Measurements from ENCODE around the gene GPRIN2. TPM values are rescaled to one million over a fixed set of nuclear protein-coding genes. Genes with fewer than 3 reads are reported as not detected.
A peak's percentile ranks its signal among the peaks of the same experiment; 100 is the strongest.
"Not testable (repeated sequence)": the region's sequence is repeated elsewhere in the genome, so short reads cannot be mapped to it uniquely, and the experiment has no call there.

Gene GPRIN2
- total RNA-seq, 3 donors from 2014 or later: 5.9 to 6.9 TPM; not detected in 1

DNA sequence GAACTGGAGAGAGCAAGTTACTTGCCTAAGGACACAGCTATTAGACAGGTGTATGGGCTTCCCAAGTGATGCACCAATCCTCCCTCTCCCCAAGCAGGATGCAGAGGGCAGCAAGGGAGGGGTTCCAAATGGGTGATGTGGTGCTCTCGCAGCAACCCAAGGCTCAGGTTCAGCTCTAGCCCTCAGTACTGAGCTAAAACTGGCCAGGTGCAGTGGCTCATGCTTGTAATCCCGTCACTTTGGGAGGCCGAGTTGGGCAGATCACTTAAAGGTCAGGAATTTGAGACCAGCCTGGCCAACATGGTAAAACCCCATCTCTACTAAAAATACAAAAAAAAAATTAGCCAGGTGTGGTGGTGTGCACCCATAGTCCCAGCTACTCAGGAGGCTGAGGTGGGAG, 40.7 kb downstream of the GPRIN2 start:
- no peaks in the 10 kb centered on the region for H3K9me3 ChIP-seq
- no peak overlapping the region for H3K4me3 ChIP-seq
- no peak for TF ChIP-seq POLR2AphosphoS5 (IDR thresholded peaks at IDR 0.05)
- TF ChIP-seq POLR2A (IDR thresholded peaks at IDR 0.05): no peak
- TF ChIP-seq, protein P1, sequence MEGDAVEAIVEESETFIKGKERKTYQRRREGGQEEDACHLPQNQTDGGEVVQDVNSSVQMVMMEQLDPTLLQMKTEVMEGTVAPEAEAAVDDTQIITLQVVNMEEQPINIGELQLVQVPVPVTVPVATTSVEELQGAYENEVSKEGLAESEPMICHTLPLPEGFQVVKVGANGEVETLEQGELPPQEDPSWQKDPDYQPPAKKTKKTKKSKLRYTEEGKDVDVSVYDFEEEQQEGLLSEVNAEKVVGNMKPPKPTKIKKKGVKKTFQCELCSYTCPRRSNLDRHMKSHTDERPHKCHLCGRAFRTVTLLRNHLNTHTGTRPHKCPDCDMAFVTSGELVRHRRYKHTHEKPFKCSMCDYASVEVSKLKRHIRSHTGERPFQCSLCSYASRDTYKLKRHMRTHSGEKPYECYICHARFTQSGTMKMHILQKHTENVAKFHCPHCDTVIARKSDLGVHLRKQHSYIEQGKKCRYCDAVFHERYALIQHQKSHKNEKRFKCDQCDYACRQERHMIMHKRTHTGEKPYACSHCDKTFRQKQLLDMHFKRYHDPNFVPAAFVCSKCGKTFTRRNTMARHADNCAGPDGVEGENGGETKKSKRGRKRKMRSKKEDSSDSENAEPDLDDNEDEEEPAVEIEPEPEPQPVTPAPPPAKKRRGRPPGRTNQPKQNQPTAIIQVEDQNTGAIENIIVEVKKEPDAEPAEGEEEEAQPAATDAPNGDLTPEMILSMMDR (IDR thresholded peaks at IDR 0.05): no peak
- H3K4me1 ChIP-seq: no peaks in the 10 kb centered on the region
- H3K27me3 ChIP-seq: peaks cover 0 to 6% of the 10 kb centered on the region in 2 donors
- no peak overlapping the region for H3K27ac ChIP-seq
- DNase-seq (ENCODE audit: low spot score in 2 of 2): peak; percentile 7 to 19
- no peaks in the 10 kb centered on the region for H3K36me3 ChIP-seq
- intact Hi-C loops (cut with DNase I; ENCODE audit: low total_unique reads): no loop called here

DNA sequence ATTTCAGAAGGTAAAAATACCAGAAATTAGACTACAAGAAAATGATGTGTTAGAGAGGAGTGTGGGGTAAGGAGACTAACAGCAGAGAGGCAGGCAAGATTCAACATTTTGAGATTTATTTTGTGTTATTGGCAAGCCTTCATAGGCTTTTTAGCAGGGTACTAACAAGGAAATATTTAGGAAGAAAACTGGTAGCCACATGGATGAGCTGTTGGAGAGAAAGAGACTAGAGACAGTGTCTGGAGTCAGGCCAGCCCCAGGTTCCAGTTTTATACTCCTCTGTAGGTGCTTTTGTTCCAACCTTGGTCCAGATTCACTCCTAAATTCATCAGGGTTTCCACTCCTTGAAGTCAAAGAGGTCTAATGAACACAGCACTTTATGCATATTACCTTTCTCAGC, 41.1 kb downstream of the GPRIN2 start:
- no peak overlapping the region for H3K27ac ChIP-seq
- no peak overlapping the region for H3K4me3 ChIP-seq
- intact Hi-C loops (cut with DNase I; ENCODE audit: low total_unique reads): no loop called here
- no peak for TF ChIP-seq POLR2A (IDR thresholded peaks at IDR 0.05)
- H3K9me3 ChIP-seq: no peaks in the 10 kb centered on the region
- peaks cover 0 to 6% of the 10 kb centered on the region in 2 donors for H3K27me3 ChIP-seq
- no peaks in the 10 kb centered on the region for H3K4me1 ChIP-seq
- no peaks in the 10 kb centered on the region for H3K36me3 ChIP-seq
- DNase-seq (ENCODE audit: low spot score in 2 of 2): no peak

DNA sequence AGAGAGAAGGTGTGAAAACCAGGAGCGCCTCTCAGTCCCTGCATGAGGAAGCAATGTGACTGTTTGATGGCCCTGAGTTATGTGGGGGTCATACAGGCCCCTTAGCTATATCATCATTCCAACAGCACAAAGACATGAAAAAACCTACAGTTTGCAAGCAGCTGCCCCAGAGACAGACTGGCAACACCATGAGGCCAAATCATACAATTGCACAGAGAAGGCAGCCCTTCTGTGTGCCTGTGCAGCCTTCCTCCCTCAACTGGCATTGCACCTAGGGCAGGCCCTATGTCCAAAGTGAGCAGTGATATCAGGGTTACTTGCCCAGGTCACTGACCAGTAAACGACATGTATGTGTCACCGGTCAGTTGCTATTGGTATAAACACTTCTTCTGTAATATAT, 41.6 kb downstream of the GPRIN2 start:
- no peaks in the 10 kb centered on the region for H3K9me3 ChIP-seq
- TF ChIP-seq, protein P1 (IDR thresholded peaks at IDR 0.05): no peak
- TF ChIP-seq POLR2A (IDR thresholded peaks at IDR 0.05) (no peak), POLR2AphosphoS5 (IDR thresholded peaks at IDR 0.05) (no peak)
- H3K4me1 ChIP-seq: no peaks in the 10 kb centered on the region
- H3K27ac ChIP-seq: no peak overlapping the region
- no peak overlapping the region for H3K4me3 ChIP-seq
- intact Hi-C loops (cut with DNase I; ENCODE audit: low total_unique reads): no loop called here
- H3K27me3 ChIP-seq: peaks cover 0 to 6% of the 10 kb centered on the region in 2 donors
- peak; percentile 9 to 14 for DNase-seq (ENCODE audit: low spot score in 2 of 2)
- H3K36me3 ChIP-seq: no peaks in the 10 kb centered on the region

DNA sequence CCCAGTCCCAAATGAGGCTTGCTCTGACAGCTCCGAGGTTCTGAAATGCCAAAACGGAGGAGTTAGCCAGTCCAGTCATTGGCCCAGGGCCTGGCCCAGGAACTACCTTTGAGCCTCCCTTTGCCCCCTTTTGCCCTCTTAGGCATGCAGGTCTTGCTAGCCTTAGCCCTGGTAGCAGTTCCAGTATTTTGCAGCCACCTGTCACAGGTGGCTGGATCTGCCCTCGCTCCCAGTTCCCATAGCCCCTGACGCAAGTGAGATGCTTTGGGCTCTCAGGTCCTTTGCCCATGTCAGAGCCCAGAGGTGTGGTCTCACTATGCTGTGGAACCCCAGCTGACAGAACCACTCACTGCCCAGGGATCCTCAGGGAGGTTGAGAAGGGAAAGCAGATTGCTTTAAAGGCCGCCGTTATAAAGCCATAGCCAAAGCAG, 42.0 kb downstream of the GPRIN2 start:
- TF ChIP-seq POLR2A (IDR thresholded peaks at IDR 0.05): no peak
- Histone ChIP-seq H3K27me3 (peaks cover 0 to 6% of the 10 kb centered on the region in 2 donors), H3K4me1 (no peaks in the 10 kb centered on the region), H3K36me3 (no peaks in the 10 kb centered on the region), H3K27ac (no peak overlapping the region), H3K4me3 (no peak overlapping the region), H3K9me3 (no peaks in the 10 kb centered on the region)
- peak; percentile 15 to 43 for DNase-seq (ENCODE audit: low spot score in 2 of 2)
- intact Hi-C loops (cut with DNase I; ENCODE audit: low total_unique reads): no loop called here

DNA sequence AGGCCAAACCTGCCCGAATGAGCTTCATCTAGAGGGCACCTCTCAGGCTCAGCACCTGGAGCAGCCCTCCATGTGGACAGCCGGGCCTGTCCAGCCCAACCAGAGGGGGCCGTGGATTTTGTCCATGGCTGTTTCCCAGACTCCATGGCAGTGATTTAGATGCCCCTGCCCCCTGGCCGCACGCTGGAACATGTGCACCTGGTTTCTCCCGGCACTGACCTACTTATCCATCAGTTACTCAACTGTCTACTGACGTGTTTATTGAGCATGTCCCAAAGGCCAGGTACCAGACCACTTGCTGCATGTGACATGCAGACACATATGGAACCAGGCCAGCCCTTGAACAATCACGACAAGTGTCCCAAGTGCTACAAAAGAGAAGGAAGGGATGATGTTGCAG, 43.1 kb downstream of the GPRIN2 start:
- H3K4me1 ChIP-seq; DNase-seq (ENCODE audit: low spot score in 2 of 2); intact Hi-C loops (cut with DNase I; ENCODE audit: low total_unique reads); H3K9me3 ChIP-seq; H3K27ac ChIP-seq; H3K4me3 ChIP-seq; H3K27me3 ChIP-seq; H3K36me3 ChIP-seq: not testable (repeated sequence)

DNA sequence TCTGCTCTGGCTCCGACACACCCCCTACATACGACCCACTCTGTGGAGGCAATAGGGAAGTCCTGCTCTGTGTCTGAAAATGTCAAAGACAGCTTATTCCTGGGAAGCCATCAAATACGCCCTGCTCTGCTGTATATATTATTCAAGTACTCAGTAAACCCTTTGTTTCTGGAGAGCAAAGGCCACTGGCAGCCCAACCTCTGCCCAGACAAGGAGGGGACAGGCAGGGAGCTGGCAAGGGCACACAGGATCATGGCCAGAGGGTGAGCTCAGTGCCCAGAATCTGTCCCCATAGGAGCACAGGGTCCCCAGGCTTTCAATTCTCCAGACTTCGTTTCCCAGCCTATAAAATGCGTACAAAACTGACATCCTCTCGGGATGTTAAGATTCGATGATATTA, 43.7 kb downstream of the GPRIN2 start:
- H3K27ac ChIP-seq; H3K27me3 ChIP-seq; H3K4me1 ChIP-seq; intact Hi-C loops (cut with DNase I; ENCODE audit: low total_unique reads); DNase-seq (ENCODE audit: low spot score in 2 of 2); H3K36me3 ChIP-seq; H3K9me3 ChIP-seq; H3K4me3 ChIP-seq: not testable (repeated sequence)

DNA sequence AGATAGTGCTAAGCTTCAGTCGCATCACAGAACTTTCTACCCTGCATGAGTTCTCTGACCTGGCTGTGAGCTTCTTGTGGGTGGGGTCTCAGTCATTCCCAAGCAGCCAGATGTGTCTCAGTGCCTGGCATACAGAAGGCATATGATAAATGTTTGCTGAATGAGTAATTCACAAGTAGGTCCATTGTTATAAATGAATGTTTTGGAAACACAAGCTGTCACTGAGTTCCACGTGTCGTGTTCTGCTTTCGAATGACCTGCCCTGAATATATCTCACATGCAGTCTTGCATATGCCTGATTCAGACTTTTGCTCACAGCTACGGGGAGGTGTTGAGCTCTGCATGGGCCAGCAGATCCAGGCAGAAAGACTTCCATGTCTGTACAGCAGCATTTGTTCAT, 44.5 kb downstream of the GPRIN2 start:
- intact Hi-C loops (cut with DNase I; ENCODE audit: low total_unique reads); DNase-seq (ENCODE audit: low spot score in 2 of 2); H3K36me3 ChIP-seq; H3K9me3 ChIP-seq; H3K27me3 ChIP-seq; H3K27ac ChIP-seq; H3K4me1 ChIP-seq; H3K4me3 ChIP-seq: not testable (repeated sequence)

Other genes with a start within 250 kb of the GPRIN2 start
- gene ANXA8L1, start 180.9 kb downstream of the GPRIN2 start, total RNA-seq: 10 to 100 TPM in 1 of 3 donors, 1 to 10 TPM in 1, under 1 TPM in 1; 0.48 to 55.2 (median 6.6) TPM
- not detected for gene NPY4R, start 90.7 kb downstream of the GPRIN2 start, total RNA-seq
- 1 to 10 TPM; 1.6 to 5.9 (median 3.8) TPM for gene SYT15, start 22.5 kb upstream of the GPRIN2 start, total RNA-seq